ENCODE data around the gene ARID3B.
"Not testable (repeated sequence)": the region's sequence is repeated elsewhere in the genome, so short reads cannot be mapped to it uniquely, and the experiment has no call there.

ARID3B gene

DNA sequence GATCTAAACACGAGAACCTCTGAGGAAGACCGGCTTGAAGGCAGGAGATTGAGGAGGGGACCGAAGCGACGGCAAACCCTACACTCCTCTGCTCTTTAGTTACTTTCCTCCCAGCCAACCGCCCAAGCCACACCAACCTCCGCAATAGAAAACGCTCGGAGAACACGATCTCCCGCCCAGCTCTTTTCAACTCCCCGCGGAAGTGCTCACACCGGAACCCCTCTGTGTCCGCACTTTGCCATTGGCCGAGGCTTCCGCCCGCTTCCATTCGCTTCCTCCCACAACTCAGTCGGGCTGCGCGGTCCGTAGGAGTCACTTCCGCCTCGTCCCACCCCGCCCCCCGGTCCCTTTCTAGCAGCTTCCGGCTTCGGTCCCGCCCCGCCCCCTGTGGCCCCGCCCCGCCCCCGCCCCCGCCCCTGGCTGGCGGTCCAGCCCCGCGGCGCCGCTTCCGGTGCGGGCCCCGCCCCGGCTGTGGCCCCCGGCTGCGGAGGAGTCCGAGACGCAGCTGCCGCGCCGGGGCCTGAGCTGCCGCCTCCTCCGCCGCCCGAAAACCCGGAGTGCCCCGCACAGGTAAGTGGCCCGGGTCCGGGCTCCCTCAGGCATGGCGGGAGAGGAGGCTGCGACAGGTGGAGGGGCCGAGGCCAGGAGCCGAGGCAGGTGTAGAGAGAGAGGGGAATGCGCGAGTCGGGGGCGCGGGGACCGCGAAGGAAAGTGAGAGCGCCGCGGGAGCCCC, at the start of gene ARID3B:
Gene ARID3B (plus strand): TSS at position 460 of the 733 bp plus-strand sequence. CDS start 2,717 bp downstream, outside the sequence.
- peak; percentile 95 for DNase-seq (ENCODE audit: low read depth)

- DNase-seq (ENCODE audit: low read depth) = no peak
Observed at GRCh38 chr15:74496648-74497047, 44.4 kb upstream of the ARID3B start.

DNA sequence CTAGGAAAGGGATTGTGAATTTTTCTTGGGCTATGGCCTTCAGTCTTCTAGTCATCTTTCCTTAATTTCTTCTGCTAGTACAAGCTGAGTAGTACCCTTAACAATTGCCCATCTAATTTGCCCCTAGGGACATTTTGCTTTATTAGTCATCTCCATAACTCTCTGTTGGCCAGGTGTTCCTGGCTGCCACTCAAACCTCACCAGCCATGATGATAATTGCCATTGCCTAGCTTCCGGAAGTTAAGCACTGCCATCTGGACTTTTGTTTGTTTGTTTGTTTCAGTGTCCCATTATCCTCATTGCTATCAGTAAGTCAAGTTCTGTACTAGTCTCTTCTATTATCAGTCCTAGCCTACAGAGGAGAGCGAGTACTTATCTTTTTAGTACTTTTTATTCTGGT, 43.4 kb upstream of the ARID3B start:
- no peak for DNase-seq (ENCODE audit: low read depth)

DNA sequence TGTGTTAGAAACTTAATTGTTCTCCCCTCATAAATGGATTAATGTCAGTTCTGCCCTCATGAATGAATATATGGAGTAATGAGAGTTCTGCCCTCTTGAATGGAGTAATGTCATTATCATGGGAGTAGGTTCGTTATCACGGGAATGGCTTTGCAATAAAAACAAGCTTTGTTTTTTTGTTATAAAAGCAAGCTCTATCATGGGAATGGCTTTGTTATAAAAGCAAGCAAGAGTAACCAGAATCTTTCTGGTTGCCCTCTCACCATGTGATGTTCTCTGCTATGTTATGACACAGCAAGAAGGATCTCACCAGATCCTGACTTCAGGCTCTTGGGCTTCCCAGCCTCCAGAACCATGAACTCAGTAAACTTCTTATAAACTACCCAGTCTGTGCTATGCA, 41.7 kb upstream of the ARID3B start:
- DNase-seq (ENCODE audit: low read depth) = no peak

- no peak for DNase-seq (ENCODE audit: low read depth)
Observed at GRCh38 chr15:74500401-74500800, 40.6 kb upstream of the ARID3B start.

GRCh38 chr15:74502301-74502700, 38.7 kb upstream of the ARID3B start:
- no peak for DNase-seq (ENCODE audit: low read depth)

DNA sequence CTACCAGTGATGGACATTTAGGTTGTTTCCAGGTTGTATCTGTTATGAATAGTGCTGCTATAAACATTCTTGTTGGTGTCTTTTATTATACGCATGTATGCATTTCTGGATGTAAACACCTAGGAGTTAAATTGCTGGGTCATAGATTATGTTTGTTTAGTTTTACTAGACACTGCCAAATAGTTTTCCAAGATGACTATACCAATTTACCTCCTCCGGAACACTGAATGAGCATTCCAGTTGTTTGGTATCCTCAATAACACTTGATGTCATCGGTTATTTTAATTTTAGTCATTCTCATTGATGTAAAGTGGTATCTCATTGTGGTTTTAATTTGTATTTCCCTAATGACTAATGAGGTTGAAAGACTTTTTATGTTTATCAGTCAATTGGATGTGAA, 36.6 kb upstream of the ARID3B start:
- no peak for DNase-seq (ENCODE audit: low read depth)

DNA sequence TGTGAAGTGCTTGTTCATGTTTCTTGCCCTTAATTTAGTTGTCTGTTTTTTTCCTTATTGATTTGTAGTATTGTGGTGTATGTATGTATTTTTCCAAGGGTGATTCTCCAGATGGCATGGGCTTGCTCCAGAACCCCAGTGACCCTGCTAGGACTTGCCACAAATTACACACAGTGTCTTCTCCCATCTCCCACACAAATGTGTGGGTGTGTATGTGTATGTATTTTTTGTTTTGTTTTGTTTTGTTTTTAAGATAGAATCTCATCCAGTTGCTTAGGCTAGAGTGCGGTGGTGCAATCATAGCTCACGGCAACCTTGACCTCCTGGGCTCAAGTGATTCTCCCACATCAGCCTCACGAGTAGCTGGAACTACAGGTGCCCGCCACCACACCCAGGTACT, 36.2 kb upstream of the ARID3B start:
- no peak for DNase-seq (ENCODE audit: low read depth)

DNA sequence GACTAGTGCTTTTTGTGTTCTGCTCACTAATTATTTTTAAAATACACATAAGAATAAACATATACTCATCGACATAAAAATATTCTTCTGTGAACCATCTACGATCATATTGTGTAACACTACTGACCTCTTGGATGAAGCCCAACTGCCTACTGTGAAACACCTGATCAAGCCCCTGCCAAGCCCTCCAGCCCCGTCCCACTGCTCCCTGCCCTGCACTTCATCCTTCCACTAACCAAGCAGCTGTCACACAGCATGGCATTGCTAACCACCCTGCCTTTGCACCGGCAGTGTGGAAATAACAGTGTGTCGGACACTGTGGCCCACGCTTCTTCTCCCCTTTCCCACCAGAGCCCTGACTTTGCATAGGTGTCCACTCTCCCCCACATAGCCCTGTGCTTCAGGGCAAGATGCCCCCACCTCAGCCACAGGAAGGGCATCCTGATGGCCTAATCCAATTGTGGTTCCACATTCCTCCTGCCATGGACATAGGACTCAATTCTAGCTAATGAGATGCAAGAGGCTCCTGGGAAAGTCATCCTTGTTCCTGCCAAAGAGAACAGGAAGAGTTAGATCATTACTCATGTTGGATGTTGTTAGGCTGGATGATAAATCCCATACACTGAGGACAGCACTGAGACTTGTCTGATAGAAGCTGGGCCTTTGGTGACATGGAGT, 35.0 kb upstream of the ARID3B start:
- DNase-seq (ENCODE audit: low read depth) = no peak

- no peak for DNase-seq (ENCODE audit: low read depth)
Observed at GRCh38 chr15:74506515-74506840, 34.5 kb upstream of the ARID3B start.

DNA sequence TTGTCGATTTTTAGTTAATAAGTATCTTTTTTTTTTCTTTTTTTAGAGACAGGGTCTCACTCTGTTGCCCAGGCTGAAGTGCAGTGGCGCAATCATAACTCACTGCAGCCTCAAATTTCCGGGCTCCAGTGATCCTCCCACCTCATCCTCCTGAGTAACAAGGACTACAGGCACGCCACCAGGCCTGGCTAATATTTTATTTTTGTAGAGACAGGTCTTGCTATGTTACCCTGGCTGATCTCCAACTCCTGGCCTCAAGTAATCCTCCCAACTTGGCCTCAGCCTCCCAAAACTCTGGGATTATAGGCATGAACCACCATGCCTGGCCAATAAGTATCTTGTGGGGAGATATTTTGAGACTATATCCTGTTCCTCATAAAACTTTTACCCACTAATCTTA, 29.4 kb upstream of the ARID3B start:
- no peak for DNase-seq (ENCODE audit: low read depth)

DNA sequence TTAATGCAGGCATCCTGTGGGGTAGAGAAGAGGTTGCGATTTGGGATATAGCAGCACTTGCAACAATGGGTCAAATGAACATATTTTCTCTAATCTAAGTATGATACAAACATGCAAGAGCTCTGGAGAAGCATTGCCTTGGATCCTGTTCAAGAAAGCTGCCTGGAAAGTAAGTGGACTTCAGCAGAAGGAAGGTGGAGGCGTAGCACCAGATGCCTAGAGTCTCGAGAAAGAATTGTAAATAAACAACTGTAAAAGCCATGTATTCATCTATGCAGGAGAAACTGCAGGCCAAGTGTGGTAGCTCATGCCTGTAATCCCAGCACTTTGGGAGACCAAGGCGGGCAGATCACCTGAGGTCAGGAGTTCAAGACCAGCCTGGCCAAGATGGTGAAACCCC, 27.0 kb upstream of the ARID3B start:
- DNase-seq (ENCODE audit: low read depth) = not testable (repeated sequence)

DNA sequence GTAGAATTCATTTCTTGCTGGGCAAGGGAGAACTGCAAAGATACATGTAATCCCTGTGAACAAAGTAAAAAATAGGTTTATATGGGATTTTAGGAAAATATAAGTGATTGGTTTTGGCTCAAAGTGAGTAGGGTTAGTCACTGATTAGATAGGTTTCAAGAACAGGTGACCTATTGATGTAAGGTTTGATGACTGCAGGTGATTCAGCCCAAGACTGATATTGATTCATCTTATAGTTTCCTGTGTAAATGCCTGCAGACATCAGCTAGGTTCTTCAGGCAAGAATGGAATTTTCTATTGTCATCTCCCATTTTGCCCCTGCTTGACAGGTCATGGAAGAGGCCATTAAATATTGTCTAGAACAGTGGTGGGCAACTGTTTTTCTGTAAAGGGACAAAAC, 23.9 kb upstream of the ARID3B start:
- DNase-seq (ENCODE audit: low read depth) = no peak

GRCh38 chr15:74519311-74519710, 21.7 kb upstream of the ARID3B start:
- no peak for DNase-seq (ENCODE audit: low read depth)

DNA sequence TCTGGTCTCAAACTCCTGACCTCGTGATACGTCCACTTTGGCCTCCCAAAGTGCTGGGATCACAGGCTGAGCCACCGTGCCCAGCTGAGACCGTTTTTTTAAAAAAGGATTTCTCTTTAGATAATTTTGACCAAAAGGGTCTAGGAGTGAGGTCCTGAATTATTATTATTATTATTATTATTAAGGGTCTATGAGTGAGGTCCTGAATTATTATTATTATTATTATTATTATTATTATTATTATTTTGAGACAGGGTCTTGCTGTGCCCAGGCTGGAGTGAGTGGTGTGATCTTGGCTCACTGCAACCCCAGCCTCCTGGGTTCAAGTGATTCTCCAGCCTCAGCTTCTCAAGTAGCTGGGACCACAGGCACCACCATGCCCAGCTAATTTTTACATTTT, 20.6 kb upstream of the ARID3B start:
- DNase-seq (ENCODE audit: low read depth) = no peak

GRCh38 chr15:74523982-74524381, 17.0 kb upstream of the ARID3B start:
- DNase-seq (ENCODE audit: low read depth) = no peak

GRCh38 chr15:74525309-74525708, 15.7 kb upstream of the ARID3B start:
- DNase-seq (ENCODE audit: low read depth) = no peak

GRCh38 chr15:74525945-74526344, 15.1 kb upstream of the ARID3B start:
- no peak for DNase-seq (ENCODE audit: low read depth)

DNA sequence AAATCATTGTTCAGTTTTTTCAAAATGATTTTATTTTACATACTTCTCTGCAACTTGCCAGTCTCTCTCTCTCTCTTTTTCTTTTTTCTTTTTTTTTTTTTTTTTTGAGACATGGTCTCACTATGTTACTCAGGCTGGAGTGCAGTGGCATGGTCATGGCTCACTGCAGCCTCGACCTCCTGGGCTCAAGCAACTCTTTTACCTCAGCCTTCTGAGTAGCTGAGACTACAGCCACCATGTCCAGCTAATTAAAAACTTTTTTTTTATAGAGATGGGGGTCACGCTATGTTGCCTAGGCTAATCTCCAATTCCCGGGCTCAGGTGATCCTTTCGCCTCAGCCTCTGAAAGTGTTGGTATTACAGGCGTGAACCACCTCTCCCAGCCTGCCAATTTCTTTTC, 12.1 kb upstream of the ARID3B start:
- no peak for DNase-seq (ENCODE audit: low read depth)

- no peak for DNase-seq (ENCODE audit: low read depth)
Observed at GRCh38 chr15:74529921-74530320, 11.1 kb upstream of the ARID3B start.

DNA sequence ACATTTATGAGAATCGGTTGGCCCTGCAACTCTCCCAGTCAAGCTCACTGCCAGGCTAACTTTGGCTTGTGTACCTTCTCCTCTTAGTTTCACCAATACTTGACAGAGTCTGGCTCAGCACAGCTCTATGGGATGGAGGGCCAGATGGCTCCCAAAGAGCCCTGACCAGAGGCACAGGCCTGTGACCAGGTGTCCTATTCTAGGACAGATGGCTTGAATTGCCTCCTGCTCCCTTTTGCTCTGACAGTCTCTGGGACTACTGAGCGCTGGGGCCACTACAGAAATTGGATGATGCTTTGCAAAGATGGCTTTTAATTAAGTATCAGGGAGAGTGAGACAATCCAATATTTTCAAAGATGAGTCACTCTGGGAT, 10.3 kb upstream of the ARID3B start:
- no peak for DNase-seq (ENCODE audit: low read depth)

DNA sequence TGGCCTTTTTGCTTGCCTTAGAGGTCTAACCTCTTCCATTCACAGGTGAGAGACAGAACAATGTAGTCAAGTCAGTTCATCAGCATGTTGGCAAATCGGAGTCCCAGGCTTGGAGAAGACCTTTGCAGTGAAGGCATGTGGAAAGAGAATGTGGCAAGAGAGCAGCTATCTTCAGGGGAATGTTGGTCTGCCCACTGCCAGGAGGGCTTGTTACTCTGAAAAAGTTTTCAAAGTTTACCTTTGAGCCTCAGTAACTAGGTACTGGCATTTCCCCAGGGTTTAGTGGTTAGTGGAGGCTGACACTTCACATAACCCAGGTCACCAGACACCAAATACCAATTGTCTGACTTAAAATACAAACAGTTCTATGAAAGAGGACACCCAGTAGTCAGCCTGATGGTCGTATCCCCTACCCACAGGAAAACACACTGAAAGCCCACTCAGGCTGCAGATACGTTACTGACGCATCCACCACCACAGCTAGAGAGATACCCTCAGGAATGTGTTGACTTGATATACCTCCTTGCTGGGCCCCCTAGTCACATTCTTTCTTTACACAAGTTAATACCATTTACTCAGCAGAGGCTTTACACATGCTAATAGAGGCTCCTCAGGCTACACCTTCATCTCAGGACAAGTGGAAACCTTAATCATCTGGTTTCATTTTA, 9.7 kb upstream of the ARID3B start:
- DNase-seq (ENCODE audit: low read depth) = no peak

- no peak for DNase-seq (ENCODE audit: low read depth)
Observed at GRCh38 chr15:74535388-74536084, 5.5 kb upstream of the ARID3B start.

Measured in activated T-cell treated with anti-CD3 and anti-CD28 coated beads for 1 hour (primary cell).